ENCODE results near the gene TAF9B. TPM values are rescaled to one million over a fixed set of nuclear protein-coding genes. Genes with fewer than 3 reads are reported as not detected.

Gene TAF9B
- total RNA-seq: 6.0 and 9.0 TPM in 2 replicates

GRCh38 chrX:78139160-78140123 is at the start of gene TAF9B:
TAF9B (minus strand) TSS chrX:78139650; CDS start chrX:78139611, 39 bp downstream.

GRCh38 chrX:78103623-78104446 is 35.6 kb downstream of the TAF9B start, which contains the start of gene PGK1:
PGK1 (plus strand) TSS chrX:78104248; CDS start chrX:78104341, 93 bp downstream.

Other genes starting within 250 kb of the TAF9B start
- gene MAGT1, start 244.2 kb downstream of the TAF9B start, total RNA-seq: 195 and 241 TPM in 2 replicates
- gene COX7B, start 240.2 kb downstream of the TAF9B start, total RNA-seq: 142 and 197 TPM in 2 replicates
- gene ATP7A, start 229.0 kb downstream of the TAF9B start, total RNA-seq: 17.8 and 22.1 TPM in 2 replicates
- not detected in 2 replicates for gene PGAM4, start 170.0 kb downstream of the TAF9B start, total RNA-seq
- 756 and 903 TPM in 2 replicates for gene PGK1, start 35.4 kb downstream of the TAF9B start, total RNA-seq
- 0.13 and 5.1 TPM in 2 replicates for gene CYSLTR1, start 188.0 kb upstream of the TAF9B start, total RNA-seq

Measured in smooth muscle cell of the pulmonary artery (primary cell).